HT1080 (cell line): Measurements from ENCODE around the gene ADAM33. TPM values are rescaled to one million over a fixed set of nuclear protein-coding genes. Genes with fewer than 3 reads are reported as not detected.

Experiments used
- DNase-seq: peaks from one replicate; pipeline ENCODE4 v3.0.0-alpha.2; 2015; ENCODE audit warnings: low read depth
- total RNA-seq: library from RNA; depleted of rRNA; stranded (reverse); fragments of >200 nt; shearing (Covaris generic); gene quantifications from 2 replicates; pipeline ENCODE4 v1.2.3, GENCODE V29; 2014

ADAM33 gene
- total RNA-seq, 1 experiment from 2014 or later: not detected

DNA sequence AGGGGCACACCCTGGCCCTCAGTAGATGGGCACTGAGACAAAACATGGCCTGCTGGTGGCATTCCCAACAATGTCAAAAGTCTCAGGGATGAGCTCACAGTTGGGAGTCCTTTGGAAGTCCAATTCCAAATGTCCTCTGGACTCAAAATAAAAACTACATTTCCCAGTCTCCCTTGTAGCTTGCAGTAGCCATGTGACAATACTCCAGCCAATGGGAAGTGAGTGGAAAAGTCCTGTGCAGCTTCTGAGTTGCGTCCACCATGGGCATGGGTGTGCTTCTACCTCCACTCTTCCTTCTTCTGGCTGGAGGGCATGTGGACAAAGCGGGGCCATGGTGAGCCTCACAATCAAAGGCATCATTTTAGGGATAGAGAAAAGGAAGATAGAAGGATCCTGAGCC is 5.8 kb upstream of the ADAM33 start:
- peak; percentile 53 for DNase-seq

DNA sequence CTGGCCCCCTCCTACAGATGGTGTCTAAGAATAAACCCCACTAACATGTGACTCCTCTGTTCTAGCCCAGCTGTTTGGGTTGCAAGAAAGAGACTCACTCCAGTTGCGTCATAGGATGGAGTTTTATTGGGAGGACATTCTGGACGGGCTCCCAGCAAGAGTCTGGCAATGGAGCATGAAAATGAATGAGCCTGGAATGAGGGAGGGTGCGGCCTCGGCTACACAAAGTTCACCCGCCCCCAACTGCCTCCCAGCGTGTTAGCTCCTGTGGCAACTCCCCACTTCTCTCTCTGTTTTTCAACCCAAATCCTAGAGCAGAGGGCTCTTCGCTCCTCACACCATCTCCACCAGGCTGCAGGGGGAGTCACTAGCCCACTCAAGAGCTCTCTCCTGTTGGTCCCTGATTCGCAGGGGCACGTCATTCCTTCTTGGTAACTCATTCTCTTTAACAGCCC is 5.1 kb upstream of the ADAM33 start:
- DNase-seq: peak; percentile 51

DNA sequence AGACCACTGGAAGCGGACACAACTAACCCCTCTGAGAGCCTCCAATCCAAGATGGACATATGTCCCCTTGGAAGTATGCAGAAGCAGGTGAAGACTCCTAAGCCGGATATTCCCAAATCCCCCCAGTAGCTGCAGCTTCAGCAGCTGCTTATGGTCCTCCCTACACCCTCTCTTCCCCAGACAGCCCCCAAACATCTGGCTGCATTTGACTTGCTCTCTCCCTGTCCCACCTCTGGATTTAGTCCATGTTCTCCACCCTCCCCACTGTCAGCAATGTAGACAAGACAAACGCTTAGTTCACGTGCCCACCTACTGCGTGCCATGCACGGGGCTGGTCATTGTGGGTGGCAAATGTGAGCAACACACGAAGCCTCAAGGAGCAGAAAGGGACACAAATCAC is 4.6 kb upstream of the ADAM33 start:
- DNase-seq: no peak

DNA sequence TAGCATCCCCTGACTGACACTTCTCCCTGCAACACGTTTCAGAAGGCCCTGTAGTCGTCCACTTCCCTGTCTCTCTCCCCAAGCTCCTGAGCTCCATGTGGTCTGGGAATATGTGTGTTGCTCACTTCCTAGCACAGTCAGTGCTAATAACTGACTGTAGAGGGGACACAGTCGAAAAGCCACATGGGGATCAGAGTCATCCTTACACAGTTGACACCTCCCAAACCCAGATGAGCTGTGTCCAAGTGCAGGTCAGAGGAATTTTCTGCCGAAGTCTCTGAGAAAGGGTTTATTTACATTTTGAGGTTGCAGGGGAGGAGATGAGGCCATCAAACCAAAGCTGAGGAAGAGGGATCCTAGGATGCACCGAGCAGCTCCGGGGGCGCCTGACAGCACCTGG is 3.5 kb upstream of the ADAM33 start:
- no peak for DNase-seq

DNA sequence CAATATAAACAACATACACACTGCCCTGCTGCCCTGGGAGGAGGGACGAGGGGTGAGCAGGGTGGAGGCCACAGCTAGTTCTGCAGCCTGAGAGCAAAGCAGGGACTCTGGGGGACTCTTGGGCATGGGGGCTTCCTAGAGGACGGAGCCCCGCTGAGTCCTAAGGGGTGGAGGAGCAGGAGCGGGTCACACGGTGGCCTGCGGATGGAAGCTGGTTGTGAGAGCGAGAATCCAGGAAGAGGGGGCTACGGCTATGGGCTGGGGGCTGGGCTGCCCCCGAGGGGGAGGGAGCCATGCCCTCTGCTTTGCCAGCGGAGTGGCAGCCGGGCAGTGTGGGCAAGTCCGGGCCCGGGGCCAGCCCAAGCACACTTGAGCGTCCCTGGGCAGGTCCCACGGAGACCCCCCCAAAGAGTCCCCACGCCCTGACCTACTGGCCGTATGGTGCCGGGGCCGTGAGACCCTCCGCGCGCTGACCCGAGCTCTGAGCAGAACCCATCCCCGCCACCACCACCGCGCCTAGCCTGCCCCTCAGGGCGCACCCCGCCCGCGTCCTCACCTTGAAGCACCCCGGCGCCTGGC is 369 bp downstream of the ADAM33 start:
- no peak for DNase-seq

DNA sequence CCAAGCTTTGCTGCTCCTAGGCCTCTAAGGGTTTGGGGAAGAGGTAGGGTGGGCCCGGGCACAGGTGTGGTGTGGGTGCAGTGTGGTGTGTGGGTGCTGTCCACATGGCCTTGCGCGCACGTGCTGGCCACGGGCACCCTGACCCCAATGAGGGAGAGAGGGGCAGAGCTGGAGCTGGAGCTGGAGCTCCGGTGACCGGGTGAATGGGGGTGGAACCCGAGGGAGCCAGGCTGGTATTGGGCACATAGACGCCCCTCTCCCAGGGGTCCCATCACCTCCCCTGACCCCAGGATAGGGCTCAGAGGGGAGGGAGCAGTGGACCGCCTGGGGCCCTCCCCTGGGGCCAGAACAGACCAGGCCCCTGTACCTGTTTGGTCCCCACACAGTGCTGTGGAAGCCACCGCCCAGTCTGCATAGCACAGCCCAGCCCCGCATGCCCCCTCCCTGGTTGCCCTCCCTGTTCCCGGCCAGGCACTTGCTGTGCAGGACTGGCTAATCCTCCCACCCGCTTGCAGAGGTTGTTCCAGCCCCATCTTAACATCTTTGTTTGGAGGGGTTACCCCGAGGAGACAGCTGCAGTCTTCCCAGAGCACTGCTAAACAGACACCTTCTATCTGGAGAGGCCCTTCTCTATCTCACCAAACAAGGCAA is 984 bp downstream of the ADAM33 start:
- DNase-seq: no peak

DNA sequence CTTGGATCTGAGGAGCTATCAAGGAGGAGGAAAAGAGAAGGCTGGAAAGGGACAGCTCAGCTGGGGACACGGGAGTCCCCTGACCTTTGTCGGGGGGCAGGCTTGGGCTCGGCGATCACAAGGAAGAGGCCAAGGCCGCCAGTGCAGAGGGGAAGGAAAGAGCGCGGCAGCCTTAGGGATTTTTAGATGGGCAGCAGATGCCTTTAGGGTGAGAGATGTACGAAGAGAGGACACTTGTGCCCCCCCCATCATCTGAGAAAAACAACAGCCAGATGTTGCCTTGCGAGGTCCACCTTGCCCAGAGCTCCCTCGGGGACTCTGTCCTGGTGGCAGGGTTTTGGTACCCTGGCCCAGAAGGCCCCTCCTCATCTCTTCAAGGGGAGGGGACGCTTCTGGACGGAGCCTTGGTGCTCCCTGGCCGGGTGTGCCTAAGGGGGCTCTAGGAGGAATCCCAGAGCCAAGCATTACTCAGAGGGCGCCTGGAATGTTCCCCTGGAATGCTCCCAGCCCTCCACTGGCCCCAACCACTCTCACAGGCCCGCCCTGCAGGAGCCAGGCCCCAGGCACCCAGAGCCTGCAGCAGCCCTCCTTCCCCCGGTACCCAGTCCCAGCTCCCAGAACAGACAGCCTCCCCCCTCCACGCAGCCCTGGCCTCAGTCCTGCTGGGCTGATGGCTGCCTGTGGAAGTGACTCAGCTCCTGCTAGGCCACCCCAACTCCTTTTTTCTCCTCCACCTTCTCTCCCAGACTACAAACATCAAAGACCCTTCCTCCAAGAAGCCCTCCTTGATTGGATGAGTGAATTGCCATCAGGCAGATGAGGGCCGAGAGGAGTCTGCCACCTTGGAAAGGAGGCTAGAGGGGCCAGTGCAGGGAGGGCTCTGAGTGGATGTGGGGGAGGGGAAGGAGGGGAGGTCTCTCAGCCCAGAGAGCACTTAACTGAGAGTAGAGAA is 1.8 kb downstream of the ADAM33 start:
- peak; percentile 50 for DNase-seq

- DNase-seq: no peak
Measured at GRCh38 chr20:3678856-3679720, 2.7 kb downstream of the ADAM33 start.

DNA sequence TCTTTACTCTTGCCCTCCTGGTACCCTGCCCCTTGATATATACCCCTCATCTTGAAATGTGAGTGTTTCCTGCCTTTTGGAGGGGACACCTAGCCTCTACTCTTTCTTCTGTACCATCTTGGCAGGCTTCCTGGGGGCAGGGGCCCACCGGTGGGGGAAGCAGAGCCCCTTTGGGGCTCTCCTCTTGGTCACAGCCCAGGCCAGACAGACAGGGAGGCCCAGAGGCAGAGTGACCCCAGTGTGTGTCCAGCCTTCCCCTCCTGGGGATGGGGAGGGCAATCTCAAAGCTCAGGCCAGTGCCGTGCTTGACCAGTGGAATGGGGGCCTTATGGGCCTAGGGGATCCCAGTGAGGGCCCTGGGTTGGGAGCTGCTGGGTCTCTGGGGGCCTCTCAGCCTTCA is 3.6 kb downstream of the ADAM33 start:
- no peak for DNase-seq

- DNase-seq: no peak
Measured at GRCh38 chr20:3677733-3678132, 4.1 kb downstream of the ADAM33 start.

DNA sequence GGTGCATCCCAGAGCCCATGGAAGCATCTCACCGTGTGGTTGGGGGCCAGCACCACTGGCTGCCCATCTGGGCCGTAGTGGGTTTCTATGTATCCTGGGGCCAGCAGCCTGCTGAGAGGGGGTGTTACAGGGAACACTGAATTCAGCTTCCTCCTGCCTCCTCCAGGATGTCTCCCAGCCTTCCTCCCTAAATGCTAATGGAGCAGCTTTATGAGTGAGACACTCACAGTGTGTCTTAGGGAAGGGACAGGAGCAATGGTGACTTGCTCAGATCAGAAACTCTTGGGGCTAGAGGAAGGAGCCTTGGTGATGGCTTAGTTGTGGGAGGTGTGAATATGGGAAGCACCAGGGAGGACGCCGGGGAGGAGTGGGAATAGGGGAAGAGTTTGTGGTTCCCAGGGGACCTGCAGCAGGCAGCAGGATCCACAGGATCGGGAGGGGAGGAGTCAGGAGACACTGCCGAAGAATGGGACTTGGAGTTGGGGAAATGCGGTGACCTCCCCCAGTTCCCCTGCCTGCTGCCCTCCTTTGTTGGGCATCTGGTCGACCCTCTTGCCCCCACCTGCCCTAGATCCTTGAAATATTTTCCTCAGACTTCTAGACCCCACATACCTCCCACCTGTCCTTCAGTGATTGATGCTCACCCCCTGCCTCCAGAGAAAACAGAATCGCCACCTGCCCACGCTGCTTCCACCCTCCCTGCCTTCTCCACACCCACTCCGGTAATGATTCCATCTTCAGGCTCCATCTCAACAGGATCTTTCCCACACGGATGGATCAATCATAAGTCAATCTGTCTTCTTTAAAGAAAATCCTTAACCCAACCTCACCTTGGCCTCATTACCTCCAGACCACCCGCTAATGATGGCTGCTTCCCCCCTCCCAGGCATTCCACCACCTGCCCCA is 6.6 kb downstream of the ADAM33 start:
- DNase-seq: no peak

GRCh38 chr20:3674447-3674846 is 7.4 kb downstream of the ADAM33 start:
- DNase-seq: no peak

DNA sequence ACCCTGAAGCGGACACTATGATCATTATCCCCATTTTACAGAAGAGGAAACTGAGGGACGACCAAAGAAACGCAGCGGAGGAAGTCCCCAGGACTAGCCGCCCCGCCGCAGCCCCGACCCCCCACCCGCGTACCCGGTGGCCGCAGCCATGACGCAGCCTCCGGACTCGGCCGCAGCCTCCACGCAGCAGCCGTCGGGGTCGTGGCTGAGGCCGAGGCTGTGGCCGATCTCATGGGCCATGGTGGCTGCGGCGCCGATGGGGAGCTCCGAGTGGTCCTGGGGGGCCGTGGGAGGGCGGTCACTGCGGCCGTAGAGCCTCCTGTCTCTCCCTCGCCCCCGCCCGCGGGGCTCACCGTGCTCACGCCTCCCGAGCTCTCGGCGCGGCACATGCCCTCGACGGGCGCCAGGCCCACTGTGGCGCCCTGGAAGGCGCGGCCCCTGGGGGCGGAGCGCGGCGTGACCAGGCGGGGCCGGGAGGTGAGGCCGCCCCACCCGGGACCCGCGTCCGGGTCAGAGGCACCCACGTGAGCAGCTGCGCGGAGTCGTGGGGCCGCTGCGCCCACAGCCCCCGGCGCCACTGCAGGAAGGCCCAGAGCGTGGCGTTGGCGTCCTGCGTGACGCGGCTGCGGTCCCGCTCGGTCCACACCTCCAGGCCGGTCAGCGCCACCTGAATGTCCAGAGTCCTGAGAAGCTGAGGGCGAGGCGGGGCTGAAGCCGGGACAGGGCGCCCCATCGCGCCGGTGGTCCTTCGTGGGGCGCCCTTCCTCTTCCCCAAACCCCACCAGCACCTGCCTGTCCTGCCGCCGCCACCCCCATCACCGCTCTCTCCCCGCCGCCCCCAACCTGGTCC is 8.4 kb downstream of the ADAM33 start:
- DNase-seq: no peak

- DNase-seq: no peak
Measured at GRCh38 chr20:3672547-3673171, 9.2 kb downstream of the ADAM33 start.

GRCh38 chr20:3671986-3672546 is 9.7 kb downstream of the ADAM33 start:
- DNase-seq: no peak

DNA sequence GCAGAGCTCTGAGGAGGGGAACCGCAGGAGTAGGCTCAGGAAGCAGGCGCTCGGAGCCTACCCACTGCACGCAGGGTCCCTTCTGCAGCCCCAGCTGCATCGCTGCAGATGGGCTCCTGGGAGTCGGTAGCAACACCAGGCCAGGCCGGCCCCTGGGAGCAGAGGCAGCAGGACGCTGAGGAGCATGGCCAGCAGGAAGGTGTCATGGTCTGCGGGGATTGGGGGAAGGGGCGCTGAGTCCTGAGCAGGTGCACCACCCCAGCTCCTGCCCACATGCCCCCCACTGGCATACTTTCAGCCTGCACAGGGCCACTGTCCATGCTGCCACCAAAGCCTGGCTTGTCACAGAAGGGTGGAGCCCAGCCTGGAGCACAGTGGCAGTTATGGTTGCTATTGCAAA is 10.9 kb downstream of the ADAM33 start:
- no peak for DNase-seq

GRCh38 chr20:3670511-3670910 is 11.3 kb downstream of the ADAM33 start:
- DNase-seq: no peak

DNA sequence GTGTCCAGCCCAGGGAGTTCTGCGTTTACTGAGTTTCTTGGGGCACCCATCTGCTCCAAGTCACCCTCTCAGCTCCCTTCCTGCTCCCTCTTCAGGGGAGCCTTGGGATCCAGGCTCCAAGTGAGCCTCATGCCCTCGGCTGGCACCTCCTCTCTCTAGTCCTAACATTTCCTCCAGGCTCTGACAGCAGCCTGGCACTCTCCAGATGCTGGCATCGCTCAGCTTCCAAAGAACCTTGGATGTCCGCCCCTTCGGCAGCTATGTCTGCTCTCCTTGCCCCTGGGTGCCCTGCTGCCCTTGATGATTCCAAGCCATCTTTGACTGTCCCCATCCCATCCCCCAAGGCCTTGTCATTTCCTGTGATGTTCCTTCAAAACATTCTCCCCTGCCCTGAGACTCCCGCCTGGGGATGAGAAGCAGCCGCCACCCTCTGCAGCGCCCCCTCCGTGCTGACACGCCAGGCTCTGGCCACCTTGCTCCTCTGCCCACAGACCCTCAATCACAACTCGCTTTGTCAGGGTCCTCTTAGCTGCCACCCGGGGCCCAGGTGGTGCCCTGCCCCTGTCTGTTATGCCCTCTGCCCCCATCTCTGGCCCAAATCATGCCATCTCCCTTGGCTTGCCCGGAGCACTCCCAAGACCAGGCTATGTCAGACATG is 12.0 kb downstream of the ADAM33 start:
- DNase-seq: no peak
